ENCODE data around the gene CD320. TPM values are rescaled to one million over a fixed set of nuclear protein-coding genes. Genes with fewer than 3 reads are reported as not detected.

CD320 gene
- total and polyA plus RNA-seq, 2 donors (not counting 1 experiment from before 2014, with no cell fraction given), result 30.5 to 32.6 TPM

DNA sequence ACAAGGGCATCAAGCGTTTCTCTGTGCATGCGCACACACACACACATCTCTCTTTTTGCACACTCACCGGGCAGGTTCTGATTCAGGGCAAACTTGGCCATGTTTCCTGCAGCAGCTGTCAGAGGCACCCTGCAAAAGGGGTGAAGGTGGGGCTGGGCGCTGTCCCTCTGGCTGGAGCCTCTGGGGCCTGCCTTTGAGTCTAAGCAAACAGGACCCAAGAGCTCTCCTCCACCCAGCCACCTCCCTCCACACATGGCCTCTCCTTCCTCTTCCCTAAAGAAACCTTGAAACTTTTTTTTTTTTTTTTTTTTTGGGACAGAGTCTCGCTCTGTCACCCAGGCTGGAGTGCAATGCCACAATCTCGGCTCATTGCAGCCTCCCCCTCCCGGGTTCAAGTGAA is 29.6 kb upstream of the CD320 start:
- peaks cover 29% of the 10 kb centered on the region for H3K27me3 Mint-ChIP-seq
- POLR2A ChIA-PET, result interaction anchor here (0.7 kb wide), 1 partner anchor 1527 kb away, joined by 5 read pairs; no protein-coding TSS in a partner anchor
- no peaks in the 10 kb centered on the region for H3K36me3 ChIP-seq (replicated peaks in 1 of 2; ENCODE audit: control extremely low read depth in 1 of 2, control insufficient read depth in 1 of 2, extremely low read depth in 1 of 2, insufficient read depth in 2 of 2, low read length in 1 of 2)
- ATAC-seq (ENCODE audit: low read depth) (no peak), DNase-seq (no peak)
- H3K9me3 ChIP-seq (ENCODE audit: control extremely low read depth in 1 of 3, control insufficient read depth in 2 of 3, insufficient read depth in 1 of 3, low read length in 2 of 3), result peaks cover 0 to 16% (median 0%) of the 10 kb centered on the region in 3 donors
- no peak overlapping the region for H3K9ac ChIP-seq (ENCODE audit: low read length)
- no peak overlapping the region for H3K4me3 ChIP-seq (ENCODE audit: control extremely low read depth in 1 of 5, extremely low read depth in 1 of 5, insufficient read depth in 1 of 5, low read depth in 2 of 5, low read length in 4 of 5)
- peaks cover 9 to 18% of the 10 kb centered on the region in 2 donors for H3K4me1 ChIP-seq (ENCODE audit: control insufficient read depth in 2 of 2, insufficient read depth in 2 of 2, low read length in 2 of 2)
- no peak overlapping the region for H3K27ac Mint-ChIP-seq
- no peak overlapping the region for H2AFZ ChIP-seq (ENCODE audit: insufficient read depth, low read depth, low read length, poor library complexity, severe bottlenecking)
- H3K4me2 ChIP-seq (replicated peaks; ENCODE audit: low read depth, low read length, poor library complexity, severe bottlenecking), result no peak overlapping the region
- CTCF ChIA-PET, result interaction anchor here (1.2 kb wide), 1 partner anchor 13 kb away, joined by 3 read pairs; no protein-coding TSS in a partner anchor
- intact Hi-C loops (cut with micrococcal nuclease), result no loop called here
- H3K4me1 Mint-ChIP-seq, result peaks cover 8% of the 10 kb centered on the region
- H3K79me2 ChIP-seq (ENCODE audit: control insufficient read depth, insufficient read depth, low read length), result no peaks in the 10 kb centered on the region
- H3K27me3 ChIP-seq (replicated peaks in 1 of 4; ENCODE audit: control extremely low read depth in 1 of 4, control insufficient read depth in 3 of 4, insufficient read depth in 4 of 4, low read length in 3 of 4), result peaks cover 0 to 51% (median 12%) of the 10 kb centered on the region in 4 experiments
- H3K4me3 Mint-ChIP-seq, result no peak overlapping the region
- H4K20me1 ChIP-seq (ENCODE audit: control insufficient read depth, insufficient read depth, low read length, poor library complexity, severe bottlenecking), result no peaks in the 10 kb centered on the region
- H3K27ac ChIP-seq (ENCODE audit: low read length in 2 of 2), result no peak overlapping the region
- TF ChIP-seq EZH2 (IDR thresholded peaks at IDR 0.05; ENCODE audit: borderline replicate concordance, insufficient read depth, low read depth, low read length, poor library complexity, severe bottlenecking) (no peak), CTCF (IDR thresholded peaks at IDR 0.05) (no peak)
- no peaks in the 10 kb centered on the region for H3K9me3 Mint-ChIP-seq (ENCODE audit: insufficient read depth)
- 87% methylated on average over 4 of the region's 7 CpGs for WGBS (ENCODE audit: insufficient coverage)

- H3K79me2 ChIP-seq (ENCODE audit: control insufficient read depth, insufficient read depth, low read length), result no peaks in the 10 kb centered on the region
- H3K4me1 ChIP-seq (ENCODE audit: control insufficient read depth in 2 of 2, insufficient read depth in 2 of 2, low read length in 2 of 2), result peaks cover 5 to 16% of the 10 kb centered on the region in 2 donors
- no peak overlapping the region for H3K4me3 ChIP-seq (ENCODE audit: control extremely low read depth in 1 of 5, extremely low read depth in 1 of 5, insufficient read depth in 1 of 5, low read depth in 2 of 5, low read length in 4 of 5)
- ATAC-seq (ENCODE audit: low read depth) (no peak), DNase-seq (no peak)
- ChIA-PET POLR2A (no interaction called here), CTCF (interaction anchor here (0.6 to 2.1 kb wide), 2 partner anchors 17 to 1406 kb away, joined by 3 to 10 read pairs; no protein-coding TSS in a partner anchor)
- no peak overlapping the region for H2AFZ ChIP-seq (ENCODE audit: insufficient read depth, low read depth, low read length, poor library complexity, severe bottlenecking)
- no peak for TF ChIP-seq CTCF (IDR thresholded peaks at IDR 0.05)
- TF ChIP-seq EZH2 (IDR thresholded peaks at IDR 0.05; ENCODE audit: borderline replicate concordance, insufficient read depth, low read depth, low read length, poor library complexity, severe bottlenecking), result no peak
- 13% methylated on average over 6 of the region's 8 CpGs for WGBS (ENCODE audit: insufficient coverage)
- no peaks in the 10 kb centered on the region for H4K20me1 ChIP-seq (ENCODE audit: control insufficient read depth, insufficient read depth, low read length, poor library complexity, severe bottlenecking)
- H3K4me3 Mint-ChIP-seq, result no peak overlapping the region
- H3K4me2 ChIP-seq (replicated peaks; ENCODE audit: low read depth, low read length, poor library complexity, severe bottlenecking), result no peak overlapping the region
- H3K36me3 ChIP-seq (replicated peaks in 1 of 2; ENCODE audit: control extremely low read depth in 1 of 2, control insufficient read depth in 1 of 2, extremely low read depth in 1 of 2, insufficient read depth in 2 of 2, low read length in 1 of 2), result no peaks in the 10 kb centered on the region
- no peak overlapping the region for H3K27ac ChIP-seq (ENCODE audit: low read length in 2 of 2)
- intact Hi-C loops (cut with micrococcal nuclease), result no loop called here
- no peak overlapping the region for H3K27ac Mint-ChIP-seq
- no peaks in the 10 kb centered on the region for H3K9me3 Mint-ChIP-seq (ENCODE audit: insufficient read depth)
- H3K4me1 Mint-ChIP-seq, result peaks cover 6% of the 10 kb centered on the region
- H3K27me3 ChIP-seq (replicated peaks in 1 of 4; ENCODE audit: control extremely low read depth in 1 of 4, control insufficient read depth in 3 of 4, insufficient read depth in 4 of 4, low read length in 3 of 4), result peaks cover 0 to 45% (median 12%) of the 10 kb centered on the region in 4 experiments
- peaks cover 27% of the 10 kb centered on the region for H3K27me3 Mint-ChIP-seq
- H3K9me3 ChIP-seq (ENCODE audit: control extremely low read depth in 1 of 3, control insufficient read depth in 2 of 3, insufficient read depth in 1 of 3, low read length in 2 of 3), result peaks cover 0 to 15% (median 0%) of the 10 kb centered on the region in 3 donors
- H3K9ac ChIP-seq (ENCODE audit: low read length), result no peak overlapping the region
Observed at GRCh38 chr19:8336660-8337059, 28.5 kb upstream of the CD320 start.

Data from B cell (primary cell).